ENCODE results near the gene IRX6. TPM values are rescaled to one million over a fixed set of nuclear protein-coding genes. Genes with fewer than 3 reads are reported as not detected.

Gene IRX6
- total RNA-seq, 1 experiment from 2014 or later = not detected

DNA sequence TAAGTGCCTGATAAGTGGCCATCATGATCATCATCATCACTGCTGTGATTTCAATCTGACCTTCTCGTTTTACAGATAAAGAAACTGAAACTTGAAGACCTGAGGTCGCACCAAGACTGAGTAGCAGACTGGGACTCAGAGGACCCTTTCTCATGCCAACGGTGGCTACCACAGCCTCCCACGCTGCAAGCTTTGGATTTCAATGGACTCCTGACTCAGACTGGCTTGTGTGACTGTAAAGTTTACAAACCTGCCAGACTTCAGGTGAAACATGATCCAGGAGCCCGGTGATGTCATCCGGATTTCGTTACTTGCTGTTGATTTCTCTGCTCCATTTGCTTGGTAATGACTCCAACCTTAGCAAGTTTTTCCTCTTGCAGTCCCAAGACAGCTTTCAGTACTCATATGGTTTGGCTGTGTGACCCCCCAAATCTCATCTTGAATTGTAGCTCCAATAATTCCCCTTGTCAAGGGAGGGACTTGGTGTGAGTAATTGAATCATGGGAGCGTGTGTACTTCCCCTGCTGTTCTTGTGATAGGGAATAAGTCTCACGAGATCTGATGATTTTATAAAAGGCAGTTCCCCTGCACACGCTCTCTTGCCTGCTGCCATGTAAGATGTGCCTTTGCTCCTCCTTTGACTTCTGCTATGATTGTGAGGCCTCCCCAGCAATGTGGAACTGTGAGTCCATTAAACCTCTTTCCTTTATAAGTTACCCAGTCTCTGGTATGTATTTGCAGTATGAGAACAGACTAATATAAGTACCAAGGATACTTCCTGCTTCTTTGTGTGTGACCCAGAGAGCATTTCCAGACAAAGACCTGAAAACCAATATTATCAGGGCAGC lies 26.7 kb upstream of the IRX6 start:
- Mint-ChIP-seq H3K4me1 (peaks cover 27 to 42% of the 10 kb centered on the region in 2 experiments), H3K4me3 (no peak overlapping the region; a peak in 1 of 5 replicates), H3K27me3 (ENCODE audit: low read depth) (peaks cover 9% of the 10 kb centered on the region), H3K27ac (no peak overlapping the region), H3K36me3 (ENCODE audit: insufficient read depth in 1 of 3, low read depth in 3 of 3) (peaks cover 0 to 6% (median 3%) of the 10 kb centered on the region in 3 experiments; a peak in 4 of 7 replicates), H3K9me3 (peaks cover 6% of the 10 kb centered on the region in 2 experiments; a peak in 4 of 5 replicates)
- H4K8ac ChIP-seq (replicated peaks; ENCODE audit: insufficient read length, low read depth, low read length) = no peak overlapping the region
- H3K18ac ChIP-seq (ENCODE audit: insufficient read length, low read depth, low read length) = no peak overlapping the region
- H4K91ac ChIP-seq (ENCODE audit: insufficient read length, low read depth, low read length) = no peak overlapping the region
- no peak overlapping the region for H2BK20ac ChIP-seq (ENCODE audit: low read depth, low read length, poor library complexity, severe bottlenecking)
- no peaks in the 10 kb centered on the region for H3K79me2 ChIP-seq (ENCODE audit: insufficient read depth, low read length)
- no peak overlapping the region for H3K14ac ChIP-seq (ENCODE audit: insufficient read depth, low read length)
- TF ChIP-seq, protein P1, sequence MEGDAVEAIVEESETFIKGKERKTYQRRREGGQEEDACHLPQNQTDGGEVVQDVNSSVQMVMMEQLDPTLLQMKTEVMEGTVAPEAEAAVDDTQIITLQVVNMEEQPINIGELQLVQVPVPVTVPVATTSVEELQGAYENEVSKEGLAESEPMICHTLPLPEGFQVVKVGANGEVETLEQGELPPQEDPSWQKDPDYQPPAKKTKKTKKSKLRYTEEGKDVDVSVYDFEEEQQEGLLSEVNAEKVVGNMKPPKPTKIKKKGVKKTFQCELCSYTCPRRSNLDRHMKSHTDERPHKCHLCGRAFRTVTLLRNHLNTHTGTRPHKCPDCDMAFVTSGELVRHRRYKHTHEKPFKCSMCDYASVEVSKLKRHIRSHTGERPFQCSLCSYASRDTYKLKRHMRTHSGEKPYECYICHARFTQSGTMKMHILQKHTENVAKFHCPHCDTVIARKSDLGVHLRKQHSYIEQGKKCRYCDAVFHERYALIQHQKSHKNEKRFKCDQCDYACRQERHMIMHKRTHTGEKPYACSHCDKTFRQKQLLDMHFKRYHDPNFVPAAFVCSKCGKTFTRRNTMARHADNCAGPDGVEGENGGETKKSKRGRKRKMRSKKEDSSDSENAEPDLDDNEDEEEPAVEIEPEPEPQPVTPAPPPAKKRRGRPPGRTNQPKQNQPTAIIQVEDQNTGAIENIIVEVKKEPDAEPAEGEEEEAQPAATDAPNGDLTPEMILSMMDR (conservative IDR thresholded peaks at IDR 0.05) = no peak
- H3K79me1 ChIP-seq (ENCODE audit: insufficient read depth, low read depth, low read length, poor library complexity, severe bottlenecking) = no peaks in the 10 kb centered on the region
- no peak overlapping the region for H2AK5ac ChIP-seq (ENCODE audit: insufficient read length, low read length)
- no peaks in the 10 kb centered on the region for H3K27me3 ChIP-seq (ENCODE audit: insufficient read depth, low read length)
- no peak overlapping the region for H2BK5ac ChIP-seq (ENCODE audit: insufficient read length, low read length)
- H3K23me2 ChIP-seq (ENCODE audit: insufficient read length, low read depth, low read length, poor library complexity, severe bottlenecking) = no peaks in the 10 kb centered on the region
- H2BK15ac ChIP-seq (ENCODE audit: low read depth, low read length) = no peak overlapping the region
- no CpG with 5 or more reads among the region's 10 CpGs for WGBS (ENCODE audit: extremely low coverage, insufficient read length, low lambda C conversion rate)
- no peak overlapping the region for H3K4me2 ChIP-seq (ENCODE audit: insufficient read depth, insufficient read length, low read length)
- H3K4me1 ChIP-seq (ENCODE audit: insufficient read depth, low read length) = peaks cover 1% of the 10 kb centered on the region; the same call in 1 of the 2 replicates
- H4K20me1 ChIP-seq (ENCODE audit: control insufficient read depth, insufficient read depth, insufficient read length) = no peaks in the 10 kb centered on the region
- H2AFZ ChIP-seq (ENCODE audit: low read length) = no peak overlapping the region
- no peaks in the 10 kb centered on the region for H3K9me3 ChIP-seq (ENCODE audit: control insufficient read depth, low read depth, low read length)
- H3K27ac ChIP-seq (ENCODE audit: insufficient read length, low read depth, low read length) = no peak overlapping the region
- DNase-seq = no peak
- H3T11ph ChIP-seq (ENCODE audit: low read length) = no peak overlapping the region
- no peak overlapping the region for H4K5ac ChIP-seq (ENCODE audit: insufficient read length, low read depth, low read length)
- H3K9ac ChIP-seq (ENCODE audit: extremely low read depth, insufficient read length, low read length) = no peak overlapping the region
- H3K23ac ChIP-seq (ENCODE audit: insufficient read length, low read depth, low read length) = no peak overlapping the region
- no peak overlapping the region for H3K4ac ChIP-seq (ENCODE audit: low read depth, low read length)
- no peak overlapping the region for H3K56ac ChIP-seq (ENCODE audit: insufficient read length, low read depth, low read length)
- H2BK12ac ChIP-seq (ENCODE audit: insufficient read length, low read depth, low read length) = no peak overlapping the region
- no peak overlapping the region for H2BK120ac ChIP-seq (ENCODE audit: low read depth, low read length, poor library complexity, severe bottlenecking)
